ENCODE measurements around the gene WSB2. TPM values are rescaled to one million over a fixed set of nuclear protein-coding genes. Genes with fewer than 3 reads are reported as not detected.
"Not testable (repeated sequence)": the region's sequence is repeated elsewhere in the genome, so short reads cannot be mapped to it uniquely, and the experiment has no call there.

WSB2 gene
- total RNA-seq, 2 donors from 2014 or later, result 60.7 to 61.7 TPM

- no peaks in the 10 kb centered on the region for H3K9me3 Mint-ChIP-seq
- no peaks in the 10 kb centered on the region for H3K27me3 ChIP-seq (ENCODE audit: control insufficient read depth, insufficient read depth, low read length, poor library complexity, severe bottlenecking)
- WGBS, 2 experiments (ENCODE audit: insufficient coverage in 1 of 2, insufficient read length in 1 of 2), result 92 to 93% methylated on average over 5 to 9 of the region's 9 CpGs
- no peaks in the 10 kb centered on the region for H3K4me1 Mint-ChIP-seq
- H3K27me3 Mint-ChIP-seq (ENCODE audit: insufficient read depth), result no peaks in the 10 kb centered on the region
- no peak overlapping the region for H3K4me3 Mint-ChIP-seq
- no peak overlapping the region for H3K9ac ChIP-seq (ENCODE audit: extremely low read depth, low read length, poor library complexity, severe bottlenecking)
- peaks cover 53% of the 10 kb centered on the region for H3K36me3 Mint-ChIP-seq (ENCODE audit: low read depth)
- H3K4me3 ChIP-seq (ENCODE audit: low read length), result no peak overlapping the region
- H3K27ac ChIP-seq (ENCODE audit: low read depth, low read length), result no peak overlapping the region
- no peak for TF ChIP-seq CTCF (conservative IDR thresholded peaks at IDR 0.05)
- no peaks in the 10 kb centered on the region for H3K4me1 ChIP-seq (ENCODE audit: control insufficient read depth, insufficient read depth, low read length)
- H3K9me3 ChIP-seq (ENCODE audit: control insufficient read depth, low read length), result no peaks in the 10 kb centered on the region
- no peak overlapping the region for H3K27ac Mint-ChIP-seq
- H3K36me3 ChIP-seq (ENCODE audit: control insufficient read depth, insufficient read depth, low read length), result peaks cover 19% of the 10 kb centered on the region
- DNase-seq, result no peak
Measured at GRCh38 chr12:118089782-118090181, 28.8 kb upstream of the WSB2 start.

- H3K27me3 Mint-ChIP-seq (ENCODE audit: insufficient read depth), result no peaks in the 10 kb centered on the region
- no peak overlapping the region for H3K27ac Mint-ChIP-seq
- Histone ChIP-seq H3K4me1 (ENCODE audit: control insufficient read depth, insufficient read depth, low read length) (no peaks in the 10 kb centered on the region), H3K4me3 (ENCODE audit: low read length) (no peak overlapping the region), H3K27me3 (ENCODE audit: control insufficient read depth, insufficient read depth, low read length, poor library complexity, severe bottlenecking) (no peaks in the 10 kb centered on the region), H3K36me3 (ENCODE audit: control insufficient read depth, insufficient read depth, low read length) (peaks cover 28% of the 10 kb centered on the region), H3K9ac (ENCODE audit: extremely low read depth, low read length, poor library complexity, severe bottlenecking) (no peak overlapping the region), H3K9me3 (ENCODE audit: control insufficient read depth, low read length) (no peaks in the 10 kb centered on the region), H3K27ac (ENCODE audit: low read depth, low read length) (no peak overlapping the region)
- H3K9me3 Mint-ChIP-seq, result no peaks in the 10 kb centered on the region
- 94 to 100% methylated on average over 3 to 7 of the region's 9 CpGs for WGBS, 2 experiments (ENCODE audit: insufficient coverage in 1 of 2, insufficient read length in 1 of 2)
- H3K4me3 Mint-ChIP-seq, result no peak overlapping the region
- no peak for TF ChIP-seq CTCF (conservative IDR thresholded peaks at IDR 0.05)
- no peak for DNase-seq
- H3K4me1 Mint-ChIP-seq, result no peaks in the 10 kb centered on the region
- peaks cover 55% of the 10 kb centered on the region for H3K36me3 Mint-ChIP-seq (ENCODE audit: low read depth)
Measured at GRCh38 chr12:118082161-118082560, 21.2 kb upstream of the WSB2 start.

GRCh38 chr12:118081521-118081920 lies 20.5 kb upstream of the WSB2 start:
- not testable (repeated sequence) for H3K9me3 ChIP-seq (ENCODE audit: control insufficient read depth, low read length); H3K4me3 ChIP-seq (ENCODE audit: low read length); DNase-seq; H3K9ac ChIP-seq (ENCODE audit: extremely low read depth, low read length, poor library complexity, severe bottlenecking); H3K27me3 ChIP-seq (ENCODE audit: control insufficient read depth, insufficient read depth, low read length, poor library complexity, severe bottlenecking); H3K4me1 ChIP-seq (ENCODE audit: control insufficient read depth, insufficient read depth, low read length); H3K27ac ChIP-seq (ENCODE audit: low read depth, low read length); H3K4me3 Mint-ChIP-seq; H3K4me1 Mint-ChIP-seq; H3K27me3 Mint-ChIP-seq (ENCODE audit: insufficient read depth); H3K9me3 Mint-ChIP-seq; H3K27ac Mint-ChIP-seq
- 91 to 98% methylated on average over 7 to 9 of the region's 9 CpGs for WGBS, 2 experiments (ENCODE audit: insufficient coverage in 1 of 2, insufficient read length in 1 of 2)
- peaks cover 59% of the 10 kb centered on the region for H3K36me3 Mint-ChIP-seq (ENCODE audit: low read depth)
- peaks cover 28% of the 10 kb centered on the region for H3K36me3 ChIP-seq (ENCODE audit: control insufficient read depth, insufficient read depth, low read length)

- Histone ChIP-seq H3K9ac (ENCODE audit: extremely low read depth, low read length, poor library complexity, severe bottlenecking) (no peak overlapping the region), H3K27ac (ENCODE audit: low read depth, low read length) (no peak overlapping the region)
Measured at GRCh38 chr12:118073768-118074167, 12.8 kb upstream of the WSB2 start.

More at GRCh38 chr12:118073768-118074167, 12.8 kb upstream of the WSB2 start:
- TF ChIP-seq CTCF (conservative IDR thresholded peaks at IDR 0.05), result no peak
- peak overlapping the region; percentile 37 for H3K27ac Mint-ChIP-seq
- H3K4me3 Mint-ChIP-seq, result no peak overlapping the region
- peaks cover 16% of the 10 kb centered on the region for H3K4me1 Mint-ChIP-seq
- H3K4me3 ChIP-seq (ENCODE audit: low read length), result no peak overlapping the region
- H3K27me3 ChIP-seq (ENCODE audit: control insufficient read depth, insufficient read depth, low read length, poor library complexity, severe bottlenecking), result no peaks in the 10 kb centered on the region
- peaks cover 47% of the 10 kb centered on the region for H3K36me3 Mint-ChIP-seq (ENCODE audit: low read depth)
- WGBS, 2 experiments (ENCODE audit: insufficient coverage in 1 of 2, insufficient read length in 1 of 2), result 95% methylated on average over 4 of the region's 4 CpGs
- no peaks in the 10 kb centered on the region for H3K9me3 Mint-ChIP-seq
- H3K9me3 ChIP-seq (ENCODE audit: control insufficient read depth, low read length), result no peaks in the 10 kb centered on the region
- peaks cover 20% of the 10 kb centered on the region for H3K36me3 ChIP-seq (ENCODE audit: control insufficient read depth, insufficient read depth, low read length)
- DNase-seq, result no peak
- peaks cover 7% of the 10 kb centered on the region for H3K4me1 ChIP-seq (ENCODE audit: control insufficient read depth, insufficient read depth, low read length)
- no peaks in the 10 kb centered on the region for H3K27me3 Mint-ChIP-seq (ENCODE audit: insufficient read depth)
